Measurements from ENCODE around the gene UNCX. TPM values are rescaled to one million over a fixed set of nuclear protein-coding genes. Genes with fewer than 3 reads are reported as not detected.
A peak's percentile ranks its signal among the peaks of the same experiment; 100 is the strongest.
"Not testable (repeated sequence)": the region's sequence is repeated elsewhere in the genome, so short reads cannot be mapped to it uniquely, and the experiment has no call there.

UNCX gene
- total RNA-seq, 1 experiment from 2014 or later = not detected

DNA sequence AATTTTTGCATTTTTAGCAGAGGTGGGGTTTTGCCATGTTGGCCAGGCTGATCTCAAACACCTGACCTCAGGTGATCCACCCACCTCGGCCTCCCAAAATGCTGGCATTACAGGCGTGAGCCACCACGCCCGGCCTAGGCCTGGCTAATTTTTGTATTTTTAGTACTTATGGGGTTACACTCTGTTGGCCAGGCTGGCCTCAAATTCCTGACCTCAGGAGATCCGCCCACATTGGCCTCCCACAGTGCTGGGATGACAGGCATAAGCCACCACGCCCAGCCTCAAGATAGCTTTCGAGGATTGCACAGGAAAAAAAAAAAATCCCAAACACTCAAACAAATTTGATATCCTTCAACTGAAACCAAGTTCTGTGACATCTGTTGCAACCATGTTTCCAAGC lies 26.9 kb upstream of the UNCX start:
- H3K27me3 ChIP-seq (ENCODE audit: control insufficient read depth, insufficient read depth, low read length); H3K36me3 ChIP-seq (replicated peaks; ENCODE audit: control insufficient read depth, insufficient read depth, low read length); H3K4me3 ChIP-seq (ENCODE audit: insufficient read depth, low read depth, low read length); DNase-seq: not testable (repeated sequence)

DNA sequence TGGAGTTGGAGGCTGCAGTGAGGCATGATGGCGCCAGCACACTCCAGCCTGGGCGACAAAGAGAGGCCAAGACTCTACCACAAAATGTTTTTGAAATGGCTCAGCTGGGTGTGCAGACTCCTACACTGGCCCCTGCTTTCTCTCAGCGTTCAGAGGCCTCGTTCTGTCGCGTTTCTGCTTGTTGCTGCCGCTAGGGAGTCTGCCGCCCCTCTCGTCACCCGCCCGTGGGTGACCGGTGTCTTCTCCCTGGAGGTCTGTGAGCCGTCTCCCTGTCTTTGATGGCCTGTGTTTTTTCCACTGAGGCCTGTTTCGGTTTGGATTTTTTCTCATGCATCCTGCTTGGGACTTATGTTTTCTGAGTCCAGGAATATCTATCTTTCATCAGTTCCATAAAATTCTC lies 23.6 kb upstream of the UNCX start:
- no peaks in the 10 kb centered on the region; the same call in 1 of the 2 replicates for H3K27me3 ChIP-seq (ENCODE audit: control insufficient read depth, insufficient read depth, low read length)
- no peak overlapping the region for H3K4me3 ChIP-seq (ENCODE audit: insufficient read depth, low read depth, low read length)
- H3K36me3 ChIP-seq (replicated peaks; ENCODE audit: control insufficient read depth, insufficient read depth, low read length) = no peaks in the 10 kb centered on the region
- DNase-seq = peak; percentile 35

DNA sequence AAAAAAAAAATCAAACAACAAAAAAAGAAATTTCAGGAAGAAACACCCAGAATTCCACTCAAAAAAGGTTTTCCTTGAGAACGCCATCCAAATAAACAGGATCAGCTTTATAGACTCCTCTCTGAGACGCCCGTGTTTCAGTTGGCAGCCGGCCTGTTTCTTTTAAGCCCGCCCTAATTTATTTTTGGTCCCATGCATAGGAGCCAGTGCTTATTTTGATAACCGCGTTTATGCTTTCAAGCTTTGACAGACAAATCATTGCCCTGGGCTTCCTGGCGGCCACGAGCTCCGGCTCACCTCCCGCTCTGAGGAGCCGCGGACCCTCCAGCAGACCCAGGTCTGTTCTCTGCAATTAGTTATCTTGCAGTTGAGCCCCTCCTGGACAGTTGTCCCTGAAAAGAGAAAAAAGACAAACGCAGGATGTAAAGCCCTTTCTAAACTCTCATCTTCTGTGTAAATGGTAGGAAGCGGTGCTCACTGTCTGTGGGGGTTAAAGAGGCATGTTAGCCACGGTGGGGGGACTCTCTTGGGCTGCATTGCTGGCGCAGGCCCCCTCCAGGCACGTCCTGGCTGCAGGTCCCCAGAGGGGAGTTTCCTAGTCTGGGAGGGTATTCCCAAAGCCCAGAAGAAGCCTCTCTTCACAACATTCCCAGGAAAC lies 22.2 kb upstream of the UNCX start:
- Histone ChIP-seq H3K36me3 (replicated peaks; ENCODE audit: control insufficient read depth, insufficient read depth, low read length) (no peaks in the 10 kb centered on the region), H3K27me3 (ENCODE audit: control insufficient read depth, insufficient read depth, low read length) (no peaks in the 10 kb centered on the region; the same call in 1 of the 2 replicates), H3K4me3 (ENCODE audit: insufficient read depth, low read depth, low read length) (no peak overlapping the region)

DNA sequence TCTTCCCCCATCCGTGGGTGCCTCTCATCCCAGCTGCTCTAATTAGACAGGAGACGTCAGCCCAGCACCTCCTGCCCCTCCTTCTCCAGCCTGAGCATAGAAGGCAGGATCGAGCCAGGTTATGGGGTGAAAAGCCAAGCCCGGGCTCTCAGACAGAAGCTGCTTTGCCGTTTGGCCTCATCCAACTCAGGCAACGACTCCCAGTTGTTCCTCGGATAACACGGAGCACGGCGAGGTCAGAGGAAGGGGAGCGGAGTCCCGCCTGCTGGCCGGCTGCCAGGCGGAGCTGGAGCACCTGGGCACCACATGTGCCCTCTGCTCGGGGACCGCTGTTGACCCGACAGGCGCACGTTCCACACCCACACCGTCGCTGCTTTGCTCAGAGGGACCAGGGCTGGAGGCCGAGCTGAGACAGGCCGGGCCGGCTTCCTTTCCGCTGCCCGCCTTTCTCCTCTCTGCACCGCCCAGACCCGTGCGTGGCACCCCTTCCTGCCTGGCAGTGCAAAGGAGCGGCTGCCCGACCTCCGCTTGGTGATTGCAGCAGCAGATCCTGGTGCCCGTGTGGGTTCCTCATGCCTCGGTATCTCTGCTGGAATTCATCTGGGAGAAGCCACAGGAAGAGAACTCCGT lies 21.6 kb upstream of the UNCX start:
- no peaks in the 10 kb centered on the region for H3K36me3 ChIP-seq (replicated peaks; ENCODE audit: control insufficient read depth, insufficient read depth, low read length)
- no peak overlapping the region for H3K4me3 ChIP-seq (ENCODE audit: insufficient read depth, low read depth, low read length)
- peak; percentile 62 for DNase-seq
- H3K27me3 ChIP-seq (ENCODE audit: control insufficient read depth, insufficient read depth, low read length) = no peaks in the 10 kb centered on the region; the same call in 1 of the 2 replicates

More for the DNA sequence above, 22.2 kb upstream of the UNCX start:
- DNase-seq = no peak

DNA sequence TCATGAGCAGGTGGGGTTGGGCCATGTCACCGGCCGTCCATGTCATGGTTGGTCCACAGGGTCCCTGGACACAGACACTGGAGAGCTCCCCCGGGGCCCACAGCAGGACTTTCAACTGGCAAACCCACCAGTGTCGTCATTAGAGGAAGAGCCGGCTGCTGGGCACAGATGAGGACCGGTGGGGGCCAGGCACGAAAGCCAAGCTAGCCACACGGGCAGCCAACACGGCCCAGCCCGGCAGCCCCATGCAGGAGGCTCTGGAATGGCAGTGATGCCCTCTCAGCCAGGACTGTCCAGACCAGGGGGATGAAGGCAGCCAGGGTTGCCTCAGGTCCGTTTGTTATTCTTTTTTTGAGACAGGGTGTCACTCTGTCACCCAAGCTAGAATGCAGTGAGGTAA lies 21.1 kb upstream of the UNCX start:
- no peak for DNase-seq
- H3K36me3 ChIP-seq (replicated peaks; ENCODE audit: control insufficient read depth, insufficient read depth, low read length) = no peaks in the 10 kb centered on the region
- H3K27me3 ChIP-seq (ENCODE audit: control insufficient read depth, insufficient read depth, low read length) = no peaks in the 10 kb centered on the region; the same call in 1 of the 2 replicates
- no peak overlapping the region for H3K4me3 ChIP-seq (ENCODE audit: insufficient read depth, low read depth, low read length)

DNA sequence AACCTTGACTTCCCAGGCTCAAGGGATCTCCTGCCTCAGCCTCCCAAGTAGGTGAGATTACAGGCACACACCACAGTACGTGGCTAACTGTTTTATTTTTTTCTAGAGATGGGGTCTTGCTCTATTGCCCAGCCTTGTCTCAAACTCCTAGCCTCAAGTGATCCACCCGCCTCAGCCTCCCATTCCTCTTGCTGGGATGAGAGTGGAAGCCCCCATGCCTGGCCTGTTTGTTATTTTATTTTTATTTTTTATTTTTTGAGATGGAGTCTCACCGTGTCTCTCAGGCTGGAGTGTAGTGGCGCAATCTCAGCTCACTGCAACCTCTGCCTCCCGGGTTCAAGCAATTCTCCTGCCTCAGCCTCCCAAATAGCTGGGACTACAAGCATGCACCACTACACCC lies 20.6 kb upstream of the UNCX start:
- not testable (repeated sequence) for H3K27me3 ChIP-seq (ENCODE audit: control insufficient read depth, insufficient read depth, low read length); DNase-seq; H3K4me3 ChIP-seq (ENCODE audit: insufficient read depth, low read depth, low read length); H3K36me3 ChIP-seq (replicated peaks; ENCODE audit: control insufficient read depth, insufficient read depth, low read length)

DNA sequence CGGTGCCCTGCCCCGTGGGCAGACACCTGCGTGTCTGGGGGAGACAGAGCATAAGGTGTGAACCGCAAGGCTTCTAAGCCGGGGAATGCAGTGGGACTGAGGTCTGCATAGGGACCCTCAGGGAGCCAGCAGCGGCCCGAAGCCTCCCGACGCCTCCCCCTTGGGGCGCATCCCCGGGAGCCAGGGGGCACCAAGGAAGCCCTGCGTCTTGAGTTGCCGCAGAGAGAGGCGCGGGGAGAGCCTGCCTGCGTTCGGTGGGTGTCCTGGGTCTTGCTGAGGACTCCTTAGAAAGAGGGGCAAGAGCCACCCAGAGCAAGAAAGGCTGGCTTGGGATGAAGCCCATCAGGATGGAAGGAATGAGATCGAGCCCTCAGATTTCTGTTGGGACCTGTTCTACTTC lies 18.2 kb upstream of the UNCX start:
- Histone ChIP-seq H3K36me3 (replicated peaks; ENCODE audit: control insufficient read depth, insufficient read depth, low read length) (no peaks in the 10 kb centered on the region), H3K27me3 (ENCODE audit: control insufficient read depth, insufficient read depth, low read length) (no peaks in the 10 kb centered on the region; the same call in 1 of the 2 replicates), H3K4me3 (ENCODE audit: insufficient read depth, low read depth, low read length) (no peak overlapping the region)
- DNase-seq = peak; percentile 56

DNA sequence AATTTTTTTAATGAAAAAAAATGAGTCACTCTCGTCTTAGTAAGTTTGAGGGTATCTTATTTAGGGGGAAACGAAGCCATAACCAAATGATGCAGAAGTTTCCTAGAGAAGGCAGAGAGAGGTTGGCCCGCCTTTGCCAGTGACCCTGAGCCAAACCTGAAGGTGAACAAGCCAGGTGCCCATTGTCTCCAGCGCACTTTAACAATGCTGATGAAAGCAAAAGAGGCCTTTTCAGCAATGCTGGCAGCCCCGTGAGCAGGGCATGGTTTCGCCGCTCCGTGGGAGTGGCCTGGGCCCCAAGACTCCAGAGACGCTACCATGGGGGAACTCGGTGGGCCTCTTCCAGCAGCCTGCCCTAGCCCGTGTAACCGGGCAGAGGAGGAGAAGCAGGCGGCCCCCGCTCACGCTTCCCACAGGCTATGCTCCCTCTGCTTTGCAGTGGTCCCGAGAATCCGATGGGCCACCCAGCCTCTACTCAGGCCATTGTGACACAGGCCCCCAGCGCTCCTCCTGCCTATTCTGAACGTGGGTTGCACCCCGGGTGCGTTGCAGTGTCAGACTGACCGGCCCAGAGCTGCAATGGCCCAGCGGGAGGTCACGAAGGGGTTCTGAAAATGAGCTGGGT lies 14.0 kb upstream of the UNCX start:
- Histone ChIP-seq H3K4me3 (ENCODE audit: insufficient read depth, low read depth, low read length) (no peak overlapping the region), H3K36me3 (replicated peaks; ENCODE audit: control insufficient read depth, insufficient read depth, low read length) (no peaks in the 10 kb centered on the region), H3K27me3 (ENCODE audit: control insufficient read depth, insufficient read depth, low read length) (peaks cover 28% of the 10 kb centered on the region)
- peak; percentile 61 for DNase-seq

DNA sequence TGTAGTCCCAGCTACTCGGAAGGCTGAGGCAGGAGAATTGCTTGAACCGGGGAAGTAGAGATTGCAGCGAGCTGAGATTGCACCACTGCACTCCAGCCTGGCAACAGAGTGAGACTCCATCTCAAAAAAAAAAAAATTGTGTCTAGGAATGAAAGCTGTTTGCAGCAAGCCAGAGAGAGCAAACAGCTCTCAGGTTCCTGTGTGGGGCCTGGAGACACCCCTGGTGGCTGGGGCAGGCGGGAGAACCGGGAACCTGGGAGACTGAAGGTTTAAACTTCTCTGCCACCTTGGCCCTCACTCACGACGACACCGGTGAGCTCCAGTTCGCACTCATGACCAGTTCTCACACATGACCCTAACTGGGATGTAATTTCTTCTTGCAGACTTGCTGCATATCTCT lies 13.2 kb upstream of the UNCX start:
- Histone ChIP-seq H3K27me3 (ENCODE audit: control insufficient read depth, insufficient read depth, low read length) (peaks cover 36% of the 10 kb centered on the region), H3K4me3 (ENCODE audit: insufficient read depth, low read depth, low read length) (no peak overlapping the region), H3K36me3 (replicated peaks; ENCODE audit: control insufficient read depth, insufficient read depth, low read length) (no peaks in the 10 kb centered on the region)
- peak; percentile 63 for DNase-seq

DNA sequence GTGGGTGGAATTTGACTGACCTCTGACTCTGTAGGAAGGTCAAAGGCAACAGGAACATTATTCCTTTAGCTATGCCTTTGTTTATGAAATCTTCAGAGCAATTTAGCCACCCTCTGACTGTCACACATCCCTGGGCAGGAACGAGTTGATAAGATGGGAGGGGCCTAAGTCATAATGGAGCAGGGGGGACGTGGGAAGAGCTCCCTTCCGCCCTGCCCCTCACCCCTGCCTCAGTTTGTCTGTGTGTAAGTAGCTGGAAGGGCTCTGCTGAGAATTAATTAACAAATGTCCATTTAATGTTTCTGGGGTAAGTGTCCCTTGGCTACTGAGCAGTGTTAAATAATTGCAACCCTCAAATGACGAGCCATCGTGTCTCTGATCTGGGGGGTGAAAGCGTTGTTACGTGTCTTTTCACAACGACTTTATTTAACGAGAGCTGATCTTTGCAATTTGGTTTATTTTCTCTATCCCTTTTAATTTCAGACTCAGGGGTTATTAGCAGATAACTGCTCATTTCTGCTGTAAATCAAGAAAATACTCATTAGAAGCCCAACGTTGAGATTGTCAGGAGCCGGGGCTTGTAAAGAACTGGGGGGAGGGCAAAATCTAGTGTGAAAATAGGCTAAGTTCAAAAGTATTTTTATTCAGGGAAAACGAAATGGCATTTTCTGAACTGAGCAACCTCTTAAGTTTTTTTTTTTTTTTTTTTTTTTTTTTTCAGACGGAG lies 12.5 kb upstream of the UNCX start:
- DNase-seq = peak; percentile 38
- Histone ChIP-seq H3K4me3 (ENCODE audit: insufficient read depth, low read depth, low read length) (no peak overlapping the region), H3K27me3 (ENCODE audit: control insufficient read depth, insufficient read depth, low read length) (peaks cover 43% of the 10 kb centered on the region), H3K36me3 (replicated peaks; ENCODE audit: control insufficient read depth, insufficient read depth, low read length) (no peaks in the 10 kb centered on the region)

DNA sequence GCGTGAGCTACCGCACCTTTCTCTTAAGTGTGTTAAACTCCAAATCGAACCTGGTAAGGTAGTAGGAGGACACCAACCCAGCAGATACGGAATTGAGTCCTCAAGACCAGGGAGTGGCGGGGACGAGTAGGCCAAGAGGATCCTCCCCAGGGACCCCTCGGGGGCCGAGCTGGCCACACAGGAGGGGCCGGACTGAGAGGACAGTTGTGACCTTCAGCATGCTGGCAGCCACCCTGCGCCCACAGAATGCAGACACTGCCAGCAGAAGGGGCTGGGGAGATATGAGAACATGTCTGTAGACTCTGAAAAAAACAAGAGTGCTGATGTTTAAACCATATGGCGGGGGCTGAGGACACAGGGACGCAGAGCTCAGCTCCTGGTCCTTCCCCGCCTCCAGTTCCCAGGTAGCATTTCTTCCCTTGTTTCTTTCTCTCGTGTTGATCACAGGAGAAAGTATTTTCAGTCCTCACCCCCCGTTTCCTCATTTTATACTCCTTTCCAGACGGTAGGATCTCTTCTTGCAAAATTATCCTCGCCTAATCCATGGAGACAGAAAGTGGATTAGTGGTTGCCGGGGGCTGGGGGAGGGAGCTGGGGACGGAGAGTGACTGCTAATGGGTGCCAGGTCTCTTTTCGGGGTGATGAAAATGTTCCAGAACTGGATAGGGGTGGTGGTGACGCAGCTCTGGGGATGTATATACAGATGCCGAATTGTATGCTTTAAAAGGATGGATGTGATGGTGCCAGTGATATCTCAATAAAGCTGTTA lies 11.5 kb upstream of the UNCX start:
- Histone ChIP-seq H3K4me3 (ENCODE audit: insufficient read depth, low read depth, low read length) (no peak overlapping the region), H3K27me3 (ENCODE audit: control insufficient read depth, insufficient read depth, low read length) (peaks cover 53% of the 10 kb centered on the region), H3K36me3 (replicated peaks; ENCODE audit: control insufficient read depth, insufficient read depth, low read length) (no peaks in the 10 kb centered on the region)
- DNase-seq = no peak

DNA sequence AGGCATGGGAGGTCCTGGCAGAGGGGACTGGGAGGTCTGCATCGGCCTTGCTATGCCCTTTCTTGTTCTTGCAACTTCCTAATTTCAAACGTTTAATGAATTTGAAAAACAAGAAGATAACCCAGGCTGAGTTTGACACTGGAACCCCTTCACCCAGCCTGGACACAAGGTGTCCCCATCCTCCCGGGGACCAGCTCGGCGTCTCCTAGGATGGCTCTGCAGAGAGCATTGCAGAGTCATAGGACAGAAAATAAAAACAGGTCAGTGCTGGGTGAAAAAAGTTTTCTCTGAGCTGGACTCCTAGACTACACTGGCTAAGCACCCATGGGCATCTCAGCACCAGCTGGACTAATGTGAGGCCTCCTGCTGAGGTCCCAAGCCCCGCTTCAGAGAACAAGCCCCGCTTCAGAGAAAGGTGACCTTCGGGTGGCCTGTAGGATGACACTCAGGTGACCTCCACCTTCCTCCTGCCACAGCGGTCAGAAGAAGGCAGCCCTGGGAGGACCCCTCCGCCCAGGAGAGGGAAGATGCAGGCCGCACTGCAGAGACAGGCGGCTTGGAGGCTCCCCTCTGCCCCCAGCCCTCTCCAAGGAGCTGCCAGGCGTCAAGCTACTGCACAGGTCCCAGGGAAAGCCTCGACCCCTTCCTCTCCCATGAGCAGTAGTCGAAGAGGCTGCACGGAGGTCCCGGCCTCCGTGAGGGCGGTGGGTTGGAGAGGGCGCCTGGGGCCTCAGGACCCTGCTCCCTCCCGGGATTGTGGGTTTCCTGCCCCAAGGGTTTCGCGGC lies 9.3 kb upstream of the UNCX start:
- H3K27me3 ChIP-seq (ENCODE audit: control insufficient read depth, insufficient read depth, low read length) = peaks cover 75% of the 10 kb centered on the region
- no peaks in the 10 kb centered on the region for H3K36me3 ChIP-seq (replicated peaks; ENCODE audit: control insufficient read depth, insufficient read depth, low read length)
- DNase-seq = peak; percentile 79
- peak overlapping the region; percentile 34; the same call in 1 of the 2 replicates for H3K4me3 ChIP-seq (ENCODE audit: insufficient read depth, low read depth, low read length)

DNA sequence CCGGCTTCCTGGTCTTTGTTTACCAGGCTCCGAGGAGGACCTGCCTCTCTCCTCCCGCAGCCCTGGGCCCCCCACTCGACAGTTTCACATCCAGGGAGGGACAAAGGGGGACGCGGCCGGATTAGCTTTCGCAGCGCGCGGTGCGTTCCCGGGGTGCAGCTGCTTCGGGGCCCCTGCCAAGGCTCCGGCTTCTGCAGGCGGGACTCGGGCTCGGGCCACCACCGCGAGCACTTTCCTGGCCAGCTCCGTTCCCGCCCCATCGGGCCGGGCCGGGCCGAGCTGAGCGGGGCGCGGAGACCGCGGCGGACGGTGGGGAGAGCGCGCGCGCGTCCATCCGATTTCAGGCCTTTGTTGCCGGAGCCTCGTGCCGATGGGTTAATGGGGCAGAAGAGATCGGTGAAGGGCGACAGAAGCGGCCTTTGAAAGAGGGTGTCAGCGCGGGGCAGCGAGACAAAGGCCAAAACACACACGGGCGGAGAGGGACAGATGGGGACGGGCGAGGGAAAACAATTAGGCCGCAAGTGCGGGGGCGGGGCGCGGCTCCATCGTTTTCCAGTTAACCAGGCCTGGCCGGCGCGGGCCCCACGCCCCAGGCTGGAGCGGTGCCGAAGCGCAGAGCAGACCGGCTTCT lies 8.5 kb upstream of the UNCX start:
- Histone ChIP-seq H3K36me3 (replicated peaks; ENCODE audit: control insufficient read depth, insufficient read depth, low read length) (no peaks in the 10 kb centered on the region), H3K4me3 (ENCODE audit: insufficient read depth, low read depth, low read length) (peak overlapping the region; percentile 34), H3K27me3 (ENCODE audit: control insufficient read depth, insufficient read depth, low read length) (peaks cover 83% of the 10 kb centered on the region)
- peak; percentile 89 for DNase-seq

All from H7 (cell line).